WTC11 (cell line): Measurements from ENCODE around the gene TFDP1. TPM values are rescaled to one million over a fixed set of nuclear protein-coding genes. Genes with fewer than 3 reads are reported as not detected.

Experiments
- ATAC-seq: fragments of 200-7000 bp; cut with Tn5 transposase; 2 replicates; pipeline ENCODE4 v1.10.0; 2021; ENCODE audit warnings: mild to moderate bottlenecking, moderate library complexity
- CTCF ChIA-PET: fragments of 300-600 bp; sonication (Branson Sonifier 250); formaldehyde crosslinking; loops from one replicate; lab custom pipeline; 2021; ENCODE audit warnings: antibody characterized with exemption; lab: Charles Lee
- POLR2A ChIA-PET: fragments of 350-600 bp; sonication (Branson Sonifier 250); formaldehyde crosslinking; loops from one replicate; lab custom pipeline; 2021; ENCODE audit warnings: antibody characterized with exemption; lab: Charles Lee
- DNase-seq: peaks from one replicate; pipeline ENCODE4 v3.0.0; 2021; ENCODE audit warnings: low spot score
- H3K27ac Mint-ChIP-seq: 2 replicates; pipeline ENCODE4 v1.8.0; 2021; ENCODE audit warnings: mixed read lengths
- H3K27me3 Mint-ChIP-seq: 2 replicates; pipeline ENCODE4 v1.8.0; 2021; ENCODE audit warnings: low read depth, mild to moderate bottlenecking, moderate library complexity, mixed read lengths
- H3K36me3 Mint-ChIP-seq: 2 replicates; pipeline ENCODE4 v1.8.0; 2021; ENCODE audit warnings: mixed read lengths
- H3K4me1 Mint-ChIP-seq: 2 replicates; pipeline ENCODE4 v1.8.0; 2022; ENCODE audit warnings: mixed read lengths
- H3K4me3 Mint-ChIP-seq: 2 replicates; pipeline ENCODE4 v1.8.0; 2021; ENCODE audit warnings: mild to moderate bottlenecking, moderate library complexity, mixed read lengths
- H3K9me3 Mint-ChIP-seq: 2 replicates; pipeline ENCODE4 v1.8.0; 2021; ENCODE audit warnings: mixed read lengths
- ELF4 ChIP-seq: sonication (generic); formaldehyde crosslinking; IDR thresholded peaks from 2 replicates; pipeline ENCODE4 v1.8.1; 2022; ENCODE audit warnings: low read depth, mild to moderate bottlenecking, moderate library complexity, missing genetic modification reagents
- GABPB1 ChIP-seq: sonication (generic); formaldehyde crosslinking; IDR thresholded peaks from 2 replicates; pipeline ENCODE4 v1.8.1; 2023; ENCODE audit warnings: mild to moderate bottlenecking, missing genetic modification reagents
- GTF2I ChIP-seq: fragments of 250-450 bp; sonication (Bioruptor Pico); conservative IDR thresholded peaks from 2 replicates; pipeline ENCODE4 v1.4.0; 2021; ENCODE audit warnings: mild to moderate bottlenecking
- JAZF1 ChIP-seq: fragments of 250-450 bp; sonication (Bioruptor Pico); IDR thresholded peaks from 2 replicates; pipeline ENCODE4 v1.9.0; 2021; ENCODE audit warnings: moderate library complexity, mild to moderate bottlenecking, inconsistent platforms
- JUN ChIP-seq: sonication (generic); formaldehyde crosslinking; IDR thresholded peaks from 2 replicates; pipeline ENCODE4 v1.8.0; 2023; ENCODE audit warnings: mild to moderate bottlenecking, missing genetic modification reagents
- KAT7 ChIP-seq: sonication (generic); formaldehyde crosslinking; IDR thresholded peaks from 2 replicates; pipeline ENCODE4 v1.8.1; 2023; ENCODE audit warnings: missing genetic modification reagents, mild to moderate bottlenecking, borderline replicate concordance
- MYBL2 ChIP-seq: sonication (generic); formaldehyde crosslinking; IDR thresholded peaks from 2 replicates; pipeline ENCODE4 v1.8.1; 2023; ENCODE audit warnings: mild to moderate bottlenecking, moderate library complexity, missing genetic modification reagents
- NFE2L1 ChIP-seq: sonication (generic); formaldehyde crosslinking; IDR thresholded peaks from 2 replicates; pipeline ENCODE4 v1.8.1; 2023; ENCODE audit warnings: missing genetic modification reagents
- NR2C2 ChIP-seq: sonication (generic); formaldehyde crosslinking; IDR thresholded peaks from 2 replicates; pipeline ENCODE4 v1.8.0; 2022; ENCODE audit warnings: mild to moderate bottlenecking, missing genetic modification reagents
- NR3C1 ChIP-seq: sonication (generic); formaldehyde crosslinking; conservative IDR thresholded peaks from 2 replicates; pipeline ENCODE4 v1.8.1; 2023; ENCODE audit warnings: low read depth, mild to moderate bottlenecking, missing genetic modification reagents
- PRRX2 ChIP-seq: fragments of 250-450 bp; sonication (Bioruptor Pico); IDR thresholded peaks from 2 replicates; pipeline ENCODE4 v1.8.0; 2021; ENCODE audit warnings: mild to moderate bottlenecking
- RELA ChIP-seq: sonication (generic); formaldehyde crosslinking; IDR thresholded peaks from 2 replicates; pipeline ENCODE4 v1.8.1; 2022; ENCODE audit warnings: missing genetic modification reagents, mild to moderate bottlenecking, borderline replicate concordance
- TEAD4 ChIP-seq: sonication (generic); formaldehyde crosslinking; IDR thresholded peaks from 2 replicates; pipeline ENCODE4 v1.8.0; 2022; ENCODE audit warnings: mild to moderate bottlenecking, missing genetic modification reagents
- ZNF219 ChIP-seq: sonication (generic); formaldehyde crosslinking; IDR thresholded peaks from 2 replicates; pipeline ENCODE4 v1.8.0; 2023; ENCODE audit warnings: missing genetic modification reagents, mild to moderate bottlenecking, borderline replicate concordance
- ZNF317 ChIP-seq: sonication (generic); formaldehyde crosslinking; IDR thresholded peaks from 2 replicates; pipeline ENCODE4 v1.8.1; 2023; ENCODE audit warnings: low read depth, mild to moderate bottlenecking, moderate library complexity, missing genetic modification reagents, borderline replicate concordance
- ZNF396 ChIP-seq: fragments of 250-450 bp; sonication (Bioruptor Pico); IDR thresholded peaks from 2 replicates; pipeline ENCODE4 v1.8.0; 2021; ENCODE audit warnings: mild to moderate bottlenecking, moderate library complexity, borderline replicate concordance
- ZNF416 ChIP-seq: fragments of 250-450 bp; sonication (Bioruptor Pico); IDR thresholded peaks from 2 replicates; pipeline ENCODE4 v1.9.0; 2021; ENCODE audit warnings: mild to moderate bottlenecking, inconsistent platforms
- total RNA-seq: library from RNA; stranded (reverse); gene quantifications from 3 replicates; pipeline ENCODE4 v1.2.3, GENCODE V29; 2021
- TF ChIP-seq, protein P1 (sequence below): fragments of 250-450 bp; sonication (Bioruptor Pico); IDR thresholded peaks from 2 replicates; pipeline ENCODE4 v1.9.0; 2021; ENCODE audit warnings: mild to moderate bottlenecking, borderline replicate concordance
- TF ChIP-seq, protein P2 (sequence below): sonication (generic); formaldehyde crosslinking; IDR thresholded peaks from 2 replicates; pipeline ENCODE4 v1.8.0; 2022; ENCODE audit warnings: missing genetic modification reagents
- TF ChIP-seq, protein P3 (sequence below): sonication (generic); formaldehyde crosslinking; conservative IDR thresholded peaks from 2 replicates; pipeline ENCODE4 v1.8.1; 2023; ENCODE audit warnings: mild to moderate bottlenecking, low read depth, missing genetic modification reagents, moderate library complexity
- TF ChIP-seq, protein P4 (sequence below): sonication (generic); formaldehyde crosslinking; IDR thresholded peaks from 2 replicates; pipeline ENCODE4 v1.8.1; 2023; ENCODE audit warnings: mild to moderate bottlenecking, missing genetic modification reagents, moderate library complexity
- TF ChIP-seq, protein P5 (sequence below): fragments of 250-450 bp; sonication (Bioruptor Pico); conservative IDR thresholded peaks from 2 replicates; pipeline ENCODE4 v1.9.0; 2021; ENCODE audit warnings: mild to moderate bottlenecking
- TF ChIP-seq, protein P6 (sequence below): sonication (generic); formaldehyde crosslinking; IDR thresholded peaks from 2 replicates; pipeline ENCODE4 v1.8.0; 2022; ENCODE audit warnings: mild to moderate bottlenecking, missing genetic modification reagents

TFDP1 gene
- total RNA-seq, 1 experiment from 2014 or later, result 61.2 TPM

DNA sequence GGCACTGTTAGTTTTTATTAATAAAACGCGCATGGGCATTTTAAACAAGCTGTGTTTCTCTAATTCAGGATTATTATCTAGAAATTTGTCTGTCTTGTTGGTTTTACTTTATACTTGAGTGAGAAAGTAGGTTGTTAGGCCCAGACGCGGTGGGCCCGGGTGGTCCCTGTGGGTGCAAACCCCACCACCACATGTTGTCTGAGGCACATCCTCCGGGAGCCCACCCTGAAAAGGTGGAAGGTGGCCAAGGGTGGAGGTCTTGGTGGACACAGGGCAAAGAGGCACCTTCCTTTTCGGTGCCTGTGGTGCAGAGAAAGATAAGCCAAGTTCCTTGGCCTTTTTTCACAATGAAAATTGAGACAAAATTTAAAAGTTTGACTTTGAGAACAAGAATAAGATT lies 56.9 kb downstream of the TFDP1 start (continued):
- TF ChIP-seq, protein P1, sequence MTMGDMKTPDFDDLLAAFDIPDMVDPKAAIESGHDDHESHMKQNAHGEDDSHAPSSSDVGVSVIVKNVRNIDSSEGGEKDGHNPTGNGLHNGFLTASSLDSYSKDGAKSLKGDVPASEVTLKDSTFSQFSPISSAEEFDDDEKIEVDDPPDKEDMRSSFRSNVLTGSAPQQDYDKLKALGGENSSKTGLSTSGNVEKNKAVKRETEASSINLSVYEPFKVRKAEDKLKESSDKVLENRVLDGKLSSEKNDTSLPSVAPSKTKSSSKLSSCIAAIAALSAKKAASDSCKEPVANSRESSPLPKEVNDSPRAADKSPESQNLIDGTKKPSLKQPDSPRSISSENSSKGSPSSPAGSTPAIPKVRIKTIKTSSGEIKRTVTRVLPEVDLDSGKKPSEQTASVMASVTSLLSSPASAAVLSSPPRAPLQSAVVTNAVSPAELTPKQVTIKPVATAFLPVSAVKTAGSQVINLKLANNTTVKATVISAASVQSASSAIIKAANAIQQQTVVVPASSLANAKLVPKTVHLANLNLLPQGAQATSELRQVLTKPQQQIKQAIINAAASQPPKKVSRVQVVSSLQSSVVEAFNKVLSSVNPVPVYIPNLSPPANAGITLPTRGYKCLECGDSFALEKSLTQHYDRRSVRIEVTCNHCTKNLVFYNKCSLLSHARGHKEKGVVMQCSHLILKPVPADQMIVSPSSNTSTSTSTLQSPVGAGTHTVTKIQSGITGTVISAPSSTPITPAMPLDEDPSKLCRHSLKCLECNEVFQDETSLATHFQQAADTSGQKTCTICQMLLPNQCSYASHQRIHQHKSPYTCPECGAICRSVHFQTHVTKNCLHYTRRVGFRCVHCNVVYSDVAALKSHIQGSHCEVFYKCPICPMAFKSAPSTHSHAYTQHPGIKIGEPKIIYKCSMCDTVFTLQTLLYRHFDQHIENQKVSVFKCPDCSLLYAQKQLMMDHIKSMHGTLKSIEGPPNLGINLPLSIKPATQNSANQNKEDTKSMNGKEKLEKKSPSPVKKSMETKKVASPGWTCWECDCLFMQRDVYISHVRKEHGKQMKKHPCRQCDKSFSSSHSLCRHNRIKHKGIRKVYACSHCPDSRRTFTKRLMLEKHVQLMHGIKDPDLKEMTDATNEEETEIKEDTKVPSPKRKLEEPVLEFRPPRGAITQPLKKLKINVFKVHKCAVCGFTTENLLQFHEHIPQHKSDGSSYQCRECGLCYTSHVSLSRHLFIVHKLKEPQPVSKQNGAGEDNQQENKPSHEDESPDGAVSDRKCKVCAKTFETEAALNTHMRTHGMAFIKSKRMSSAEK (CRISPR knock-in tag), result no peak
- no peak for TF ChIP-seq PRRX2
- no peak for TF ChIP-seq TEAD4 (CRISPR knock-in tag)
- no peak for TF ChIP-seq JUN (CRISPR knock-in tag)
- TF ChIP-seq KAT7 (CRISPR knock-in tag), result no peak
- TF ChIP-seq, protein P2, sequence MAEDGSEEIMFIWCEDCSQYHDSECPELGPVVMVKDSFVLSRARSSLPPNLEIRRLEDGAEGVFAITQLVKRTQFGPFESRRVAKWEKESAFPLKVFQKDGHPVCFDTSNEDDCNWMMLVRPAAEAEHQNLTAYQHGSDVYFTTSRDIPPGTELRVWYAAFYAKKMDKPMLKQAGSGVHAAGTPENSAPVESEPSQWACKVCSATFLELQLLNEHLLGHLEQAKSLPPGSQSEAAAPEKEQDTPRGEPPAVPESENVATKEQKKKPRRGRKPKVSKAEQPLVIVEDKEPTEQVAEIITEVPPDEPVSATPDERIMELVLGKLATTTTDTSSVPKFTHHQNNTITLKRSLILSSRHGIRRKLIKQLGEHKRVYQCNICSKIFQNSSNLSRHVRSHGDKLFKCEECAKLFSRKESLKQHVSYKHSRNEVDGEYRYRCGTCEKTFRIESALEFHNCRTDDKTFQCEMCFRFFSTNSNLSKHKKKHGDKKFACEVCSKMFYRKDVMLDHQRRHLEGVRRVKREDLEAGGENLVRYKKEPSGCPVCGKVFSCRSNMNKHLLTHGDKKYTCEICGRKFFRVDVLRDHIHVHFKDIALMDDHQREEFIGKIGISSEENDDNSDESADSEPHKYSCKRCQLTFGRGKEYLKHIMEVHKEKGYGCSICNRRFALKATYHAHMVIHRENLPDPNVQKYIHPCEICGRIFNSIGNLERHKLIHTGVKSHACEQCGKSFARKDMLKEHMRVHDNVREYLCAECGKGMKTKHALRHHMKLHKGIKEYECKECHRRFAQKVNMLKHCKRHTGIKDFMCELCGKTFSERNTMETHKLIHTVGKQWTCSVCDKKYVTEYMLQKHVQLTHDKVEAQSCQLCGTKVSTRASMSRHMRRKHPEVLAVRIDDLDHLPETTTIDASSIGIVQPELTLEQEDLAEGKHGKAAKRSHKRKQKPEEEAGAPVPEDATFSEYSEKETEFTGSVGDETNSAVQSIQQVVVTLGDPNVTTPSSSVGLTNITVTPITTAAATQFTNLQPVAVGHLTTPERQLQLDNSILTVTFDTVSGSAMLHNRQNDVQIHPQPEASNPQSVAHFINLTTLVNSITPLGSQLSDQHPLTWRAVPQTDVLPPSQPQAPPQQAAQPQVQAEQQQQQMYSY (CRISPR knock-in tag), result no peak

DNA sequence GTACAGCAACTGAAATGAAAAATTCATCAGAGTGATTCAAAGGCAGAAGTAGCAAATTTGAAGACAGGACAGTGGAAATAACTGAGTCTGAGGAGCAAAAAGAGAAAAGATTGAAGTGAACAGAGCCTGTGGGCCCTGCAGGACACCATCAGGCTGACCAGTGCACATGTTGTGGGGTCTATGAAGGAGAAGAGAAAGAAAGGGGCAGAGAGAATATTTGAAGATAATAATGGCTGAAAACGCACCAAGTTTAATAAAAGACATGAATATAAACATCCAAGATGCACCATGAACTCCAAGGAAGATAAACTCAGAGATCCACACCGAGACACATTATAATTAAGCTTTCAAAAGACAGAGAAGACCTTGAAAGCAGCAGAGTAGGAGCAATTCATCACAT lies 58.0 kb downstream of the TFDP1 start:
- Mint-ChIP-seq H3K9me3 (peaks cover 28% of the 10 kb centered on the region), H3K27me3 (no peaks in the 10 kb centered on the region), H3K27ac (no peak overlapping the region), H3K4me3 (no peak overlapping the region), H3K36me3 (peaks cover 55% of the 10 kb centered on the region), H3K4me1 (no peaks in the 10 kb centered on the region)
- ATAC-seq, result no peak
- CTCF ChIA-PET, result no interaction called here
- POLR2A ChIA-PET, result no interaction called here
- DNase-seq, result no peak
- TF ChIP-seq, protein P3, sequence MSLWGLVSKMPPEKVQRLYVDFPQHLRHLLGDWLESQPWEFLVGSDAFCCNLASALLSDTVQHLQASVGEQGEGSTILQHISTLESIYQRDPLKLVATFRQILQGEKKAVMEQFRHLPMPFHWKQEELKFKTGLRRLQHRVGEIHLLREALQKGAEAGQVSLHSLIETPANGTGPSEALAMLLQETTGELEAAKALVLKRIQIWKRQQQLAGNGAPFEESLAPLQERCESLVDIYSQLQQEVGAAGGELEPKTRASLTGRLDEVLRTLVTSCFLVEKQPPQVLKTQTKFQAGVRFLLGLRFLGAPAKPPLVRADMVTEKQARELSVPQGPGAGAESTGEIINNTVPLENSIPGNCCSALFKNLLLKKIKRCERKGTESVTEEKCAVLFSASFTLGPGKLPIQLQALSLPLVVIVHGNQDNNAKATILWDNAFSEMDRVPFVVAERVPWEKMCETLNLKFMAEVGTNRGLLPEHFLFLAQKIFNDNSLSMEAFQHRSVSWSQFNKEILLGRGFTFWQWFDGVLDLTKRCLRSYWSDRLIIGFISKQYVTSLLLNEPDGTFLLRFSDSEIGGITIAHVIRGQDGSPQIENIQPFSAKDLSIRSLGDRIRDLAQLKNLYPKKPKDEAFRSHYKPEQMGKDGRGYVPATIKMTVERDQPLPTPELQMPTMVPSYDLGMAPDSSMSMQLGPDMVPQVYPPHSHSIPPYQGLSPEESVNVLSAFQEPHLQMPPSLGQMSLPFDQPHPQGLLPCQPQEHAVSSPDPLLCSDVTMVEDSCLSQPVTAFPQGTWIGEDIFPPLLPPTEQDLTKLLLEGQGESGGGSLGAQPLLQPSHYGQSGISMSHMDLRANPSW, result no peak
- TF ChIP-seq ZNF396 (no peak), JAZF1 (CRISPR knock-in tag) (no peak), ZNF219 (CRISPR knock-in tag) (no peak), MYBL2 (no peak), RELA (CRISPR knock-in tag) (no peak), NR3C1 (CRISPR knock-in tag) (no peak), TEAD4 (CRISPR knock-in tag) (no peak), ZNF416 (no peak), NR2C2 (no peak), ELF4 (CRISPR knock-in tag) (no peak), GTF2I (CRISPR knock-in tag) (no peak), NFE2L1 (CRISPR knock-in tag) (no peak), GABPB1 (CRISPR knock-in tag) (no peak), ZNF317 (CRISPR knock-in tag) (no peak)
- TF ChIP-seq, protein P4, sequence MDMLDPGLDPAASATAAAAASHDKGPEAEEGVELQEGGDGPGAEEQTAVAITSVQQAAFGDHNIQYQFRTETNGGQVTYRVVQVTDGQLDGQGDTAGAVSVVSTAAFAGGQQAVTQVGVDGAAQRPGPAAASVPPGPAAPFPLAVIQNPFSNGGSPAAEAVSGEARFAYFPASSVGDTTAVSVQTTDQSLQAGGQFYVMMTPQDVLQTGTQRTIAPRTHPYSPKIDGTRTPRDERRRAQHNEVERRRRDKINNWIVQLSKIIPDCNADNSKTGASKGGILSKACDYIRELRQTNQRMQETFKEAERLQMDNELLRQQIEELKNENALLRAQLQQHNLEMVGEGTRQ (CRISPR knock-in tag), result no peak
- TF ChIP-seq, protein P5, sequence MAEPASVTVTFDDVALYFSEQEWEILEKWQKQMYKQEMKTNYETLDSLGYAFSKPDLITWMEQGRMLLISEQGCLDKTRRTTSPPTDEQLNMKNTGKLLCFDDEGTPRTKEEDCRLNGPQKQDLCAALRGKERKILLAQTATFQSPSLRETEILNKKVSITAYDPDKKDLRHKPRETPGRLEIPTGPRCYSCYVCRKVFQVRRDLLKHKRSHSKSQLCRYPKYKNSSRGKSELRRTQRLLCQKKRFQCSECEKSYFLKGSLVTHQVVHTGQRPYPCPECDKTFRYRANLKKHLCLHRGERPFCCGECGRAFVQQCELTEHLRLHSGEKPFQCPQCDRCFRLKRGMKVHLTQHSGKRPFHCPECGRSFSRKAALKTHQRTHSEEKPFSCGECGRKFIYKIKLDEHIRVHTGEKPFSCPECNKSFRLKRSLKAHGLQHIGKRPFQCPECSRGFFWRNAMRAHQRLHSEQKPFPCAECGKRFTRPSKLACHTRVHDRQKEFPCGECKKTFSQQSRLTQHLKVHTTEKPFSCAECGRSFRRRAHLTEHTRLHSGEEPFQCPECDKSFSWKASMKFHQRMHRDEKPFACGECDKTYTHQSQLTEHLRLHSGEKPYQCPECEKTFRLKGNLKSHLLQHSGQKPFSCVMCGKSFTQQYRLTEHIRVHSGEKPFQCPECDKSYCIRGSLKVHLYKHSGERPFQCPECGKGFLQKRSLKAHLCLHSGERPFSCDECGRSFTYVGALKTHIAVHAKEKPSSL, result no peak
- TF ChIP-seq, protein P6, sequence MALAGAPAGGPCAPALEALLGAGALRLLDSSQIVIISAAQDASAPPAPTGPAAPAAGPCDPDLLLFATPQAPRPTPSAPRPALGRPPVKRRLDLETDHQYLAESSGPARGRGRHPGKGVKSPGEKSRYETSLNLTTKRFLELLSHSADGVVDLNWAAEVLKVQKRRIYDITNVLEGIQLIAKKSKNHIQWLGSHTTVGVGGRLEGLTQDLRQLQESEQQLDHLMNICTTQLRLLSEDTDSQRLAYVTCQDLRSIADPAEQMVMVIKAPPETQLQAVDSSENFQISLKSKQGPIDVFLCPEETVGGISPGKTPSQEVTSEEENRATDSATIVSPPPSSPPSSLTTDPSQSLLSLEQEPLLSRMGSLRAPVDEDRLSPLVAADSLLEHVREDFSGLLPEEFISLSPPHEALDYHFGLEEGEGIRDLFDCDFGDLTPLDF (CRISPR knock-in tag), result no peak
